NB4 (cell line): ENCODE measurements around the gene WDR37.

ENCODE experiments used
- MAX ChIP-seq: IDR thresholded peaks from 2 replicates; pipeline ENCODE4 v1.6.1; 2011; ENCODE audit warnings: low read depth, low read length
- MYC ChIP-seq: IDR thresholded peaks from 2 replicates; pipeline ENCODE4 v1.6.1; 2011; ENCODE audit warnings: low read depth, low read length
- POLR2A ChIP-seq: IDR thresholded peaks from 2 replicates; pipeline ENCODE4 v1.6.1; 2011; ENCODE audit warnings: mild to moderate bottlenecking; ENCODE audit not compliant: insufficient read length; ENCODE audit errors: extremely low read depth
- TF ChIP-seq, protein P1 (sequence below): IDR thresholded peaks from one replicate; pipeline ENCODE4 v1.5.1; 2012; ENCODE audit warnings: low read depth, low read length

DNA sequence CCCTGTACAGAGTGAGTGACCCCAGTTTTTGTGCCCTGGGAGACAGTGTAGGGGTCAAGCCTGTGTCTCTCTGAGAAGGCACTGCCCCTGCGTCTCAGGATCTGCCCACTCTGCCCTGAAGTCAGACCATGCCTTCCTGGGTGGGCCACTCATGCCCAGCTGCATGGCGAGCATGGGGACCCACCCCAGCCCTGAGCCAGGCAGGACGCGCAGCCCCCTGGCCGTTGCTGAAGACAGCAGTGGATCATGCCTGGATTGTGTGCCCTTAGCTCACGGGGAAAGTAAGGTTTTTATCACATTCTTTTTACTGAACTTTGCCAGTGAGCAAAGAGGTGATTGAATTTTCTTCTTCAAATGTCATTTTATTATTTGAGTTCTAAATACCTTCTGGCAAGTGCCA lies 66.2 kb downstream of the WDR37 start:
- TF ChIP-seq, protein P1, sequence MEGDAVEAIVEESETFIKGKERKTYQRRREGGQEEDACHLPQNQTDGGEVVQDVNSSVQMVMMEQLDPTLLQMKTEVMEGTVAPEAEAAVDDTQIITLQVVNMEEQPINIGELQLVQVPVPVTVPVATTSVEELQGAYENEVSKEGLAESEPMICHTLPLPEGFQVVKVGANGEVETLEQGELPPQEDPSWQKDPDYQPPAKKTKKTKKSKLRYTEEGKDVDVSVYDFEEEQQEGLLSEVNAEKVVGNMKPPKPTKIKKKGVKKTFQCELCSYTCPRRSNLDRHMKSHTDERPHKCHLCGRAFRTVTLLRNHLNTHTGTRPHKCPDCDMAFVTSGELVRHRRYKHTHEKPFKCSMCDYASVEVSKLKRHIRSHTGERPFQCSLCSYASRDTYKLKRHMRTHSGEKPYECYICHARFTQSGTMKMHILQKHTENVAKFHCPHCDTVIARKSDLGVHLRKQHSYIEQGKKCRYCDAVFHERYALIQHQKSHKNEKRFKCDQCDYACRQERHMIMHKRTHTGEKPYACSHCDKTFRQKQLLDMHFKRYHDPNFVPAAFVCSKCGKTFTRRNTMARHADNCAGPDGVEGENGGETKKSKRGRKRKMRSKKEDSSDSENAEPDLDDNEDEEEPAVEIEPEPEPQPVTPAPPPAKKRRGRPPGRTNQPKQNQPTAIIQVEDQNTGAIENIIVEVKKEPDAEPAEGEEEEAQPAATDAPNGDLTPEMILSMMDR: no peak
- TF ChIP-seq POLR2A: no peak
- TF ChIP-seq MAX: no peak
- TF ChIP-seq MYC: no peak
